Central memory CD8-positive, alpha-beta T cell (primary cell): ENCODE data around the gene PLEKHF1.

Source experiments
- ATAC-seq: fragments of 150-1000 bp; cut with Tn5 transposase; replicated peaks from 2 replicates; pipeline ENCODE4 v1.10.0; 2022; ENCODE audit warnings: mild to moderate bottlenecking, moderate FRiP score, moderate number of reproducible peaks; ENCODE audit not compliant: poor library complexity, severe bottlenecking; ENCODE audit errors: extremely low read depth
- DNase-seq, 2 donors: peaks; one replicate each; pipeline ENCODE4 v3.0.0; 2021; ENCODE audit warnings: low spot score in 2 of 2
- H3K27ac Mint-ChIP-seq: one replicate; pipeline ENCODE4 v1.8.0; 2022; ENCODE audit warnings: low read depth, mild to moderate bottlenecking, moderate library complexity, mixed read lengths
- H3K27me3 Mint-ChIP-seq: one replicate; pipeline ENCODE4 v1.8.0; 2022; ENCODE audit warnings: mixed read lengths
- H3K36me3 Mint-ChIP-seq: one replicate; pipeline ENCODE4 v1.8.0; 2022; ENCODE audit warnings: mild to moderate bottlenecking, moderate library complexity, mixed read lengths; ENCODE audit not compliant: insufficient read depth
- H3K4me1 Mint-ChIP-seq: one replicate; pipeline ENCODE4 v1.8.0; 2022; ENCODE audit warnings: mixed read lengths
- H3K4me3 Mint-ChIP-seq: one replicate; pipeline ENCODE4 v1.8.0; 2022; ENCODE audit warnings: mild to moderate bottlenecking, moderate library complexity, mixed read lengths
- H3K9me3 Mint-ChIP-seq: one replicate; pipeline ENCODE4 v1.8.0; 2022; ENCODE audit warnings: mixed read lengths

The PLEKHF1 gene

DNA sequence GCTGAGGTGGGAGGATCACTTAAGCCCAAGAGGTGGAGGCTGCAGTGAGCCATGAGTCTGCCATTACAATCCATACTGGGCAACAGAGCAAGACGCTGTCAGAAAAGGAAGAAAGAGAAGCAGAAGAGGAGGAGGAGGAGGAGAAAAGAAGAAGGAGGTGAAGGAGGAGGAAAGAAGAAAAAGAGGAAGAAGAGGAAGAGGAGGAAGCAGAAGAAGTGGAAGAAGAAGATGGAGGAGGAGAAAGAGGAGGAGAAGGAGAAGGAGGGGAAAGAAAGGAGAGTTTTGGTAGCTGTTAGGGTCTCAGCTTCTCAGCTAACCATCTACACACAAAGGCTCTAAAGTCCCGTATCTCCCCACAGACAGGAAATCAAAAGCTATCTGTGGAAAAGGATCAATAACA lies 23.7 kb upstream of the PLEKHF1 start:
- no peaks in the 10 kb centered on the region for H3K27me3 Mint-ChIP-seq
- H3K4me1 Mint-ChIP-seq = peaks cover 19% of the 10 kb centered on the region
- H3K27ac Mint-ChIP-seq = no peak overlapping the region
- H3K4me3 Mint-ChIP-seq = no peak overlapping the region
- DNase-seq (no peak), ATAC-seq (no peak)
- no peaks in the 10 kb centered on the region for H3K9me3 Mint-ChIP-seq
- no peaks in the 10 kb centered on the region for H3K36me3 Mint-ChIP-seq

DNA sequence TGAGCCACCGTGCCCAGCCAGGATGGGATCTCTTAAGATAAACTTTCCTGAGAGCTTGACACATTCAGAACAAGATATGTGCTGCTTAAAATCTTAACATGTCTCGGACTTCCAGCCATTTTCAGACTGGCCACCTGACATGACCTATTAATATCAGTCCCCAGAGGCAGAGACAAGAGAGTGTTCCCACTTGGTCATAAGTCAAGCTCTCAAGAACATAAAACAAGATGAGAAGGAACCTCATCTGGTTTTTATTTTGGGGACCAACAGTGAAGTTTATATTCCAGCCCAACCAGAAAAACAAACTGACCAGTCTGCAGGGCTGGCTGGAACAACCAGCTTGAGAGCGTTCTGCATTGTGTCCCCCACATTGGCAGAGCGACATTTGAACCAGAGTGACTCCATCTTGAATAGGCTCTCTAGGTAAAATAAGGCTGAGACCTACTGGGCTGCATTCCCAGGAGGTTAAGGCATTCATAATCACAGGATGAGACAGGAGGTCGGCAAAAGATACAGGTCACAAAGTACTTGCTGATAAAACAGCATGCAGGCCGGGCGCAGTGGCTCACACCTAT lies 21.8 kb upstream of the PLEKHF1 start:
- H3K27ac Mint-ChIP-seq = no peak overlapping the region
- H3K9me3 Mint-ChIP-seq = no peaks in the 10 kb centered on the region
- H3K4me3 Mint-ChIP-seq = no peak overlapping the region
- no peaks in the 10 kb centered on the region for H3K27me3 Mint-ChIP-seq
- H3K4me1 Mint-ChIP-seq = peaks cover 19% of the 10 kb centered on the region
- DNase-seq (no peak), ATAC-seq (no peak)
- no peaks in the 10 kb centered on the region for H3K36me3 Mint-ChIP-seq

DNA sequence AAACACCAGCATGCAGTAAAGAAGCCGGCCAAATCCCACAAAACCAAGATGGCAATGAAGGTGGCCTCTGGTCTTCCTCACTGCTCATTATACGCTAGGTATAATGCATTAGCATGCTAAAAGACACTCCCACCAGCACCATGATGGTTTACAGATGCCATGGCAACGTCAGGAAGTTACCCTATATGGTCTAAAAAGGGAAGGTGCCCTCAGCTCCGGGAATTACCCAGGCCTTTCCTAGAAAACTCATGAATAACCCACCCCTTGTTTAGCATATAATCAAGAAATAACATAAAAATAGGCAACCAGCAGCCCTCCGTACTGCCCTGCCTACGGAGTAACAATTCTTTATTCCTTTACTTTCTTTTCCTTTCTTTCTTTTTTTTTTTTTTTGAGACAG lies 21.1 kb upstream of the PLEKHF1 start:
- Mint-ChIP-seq H3K4me3 (no peak overlapping the region), H3K27me3 (no peaks in the 10 kb centered on the region), H3K9me3 (no peaks in the 10 kb centered on the region), H3K27ac (no peak overlapping the region), H3K4me1 (peaks cover 19% of the 10 kb centered on the region), H3K36me3 (no peaks in the 10 kb centered on the region)
- ATAC-seq (no peak), DNase-seq (no peak)

DNA sequence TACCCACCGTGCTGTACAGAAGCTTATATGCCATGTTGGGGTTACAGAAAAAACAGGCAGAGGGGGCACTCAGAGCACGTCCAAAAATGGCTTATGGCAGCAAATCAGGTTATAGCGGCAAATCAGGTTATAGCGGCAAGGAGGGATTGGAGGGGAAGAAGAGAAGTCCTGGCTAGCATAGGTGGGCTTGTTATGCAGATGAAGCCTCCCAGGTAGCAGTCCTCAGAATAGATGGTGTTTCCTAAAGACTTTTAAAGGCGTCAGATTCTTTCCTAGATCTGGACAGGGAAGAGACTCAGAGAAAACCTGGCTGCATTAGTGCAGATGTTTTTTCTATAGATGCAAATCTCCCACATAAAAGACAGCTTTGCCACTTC lies 19.8 kb upstream of the PLEKHF1 start:
- Mint-ChIP-seq H3K36me3 (no peaks in the 10 kb centered on the region), H3K27me3 (no peaks in the 10 kb centered on the region), H3K4me3 (peak overlapping the region; percentile 33), H3K4me1 (peaks cover 19% of the 10 kb centered on the region), H3K27ac (peak overlapping the region; percentile 77), H3K9me3 (no peaks in the 10 kb centered on the region)
- ATAC-seq (no peak), DNase-seq (no peak)

DNA sequence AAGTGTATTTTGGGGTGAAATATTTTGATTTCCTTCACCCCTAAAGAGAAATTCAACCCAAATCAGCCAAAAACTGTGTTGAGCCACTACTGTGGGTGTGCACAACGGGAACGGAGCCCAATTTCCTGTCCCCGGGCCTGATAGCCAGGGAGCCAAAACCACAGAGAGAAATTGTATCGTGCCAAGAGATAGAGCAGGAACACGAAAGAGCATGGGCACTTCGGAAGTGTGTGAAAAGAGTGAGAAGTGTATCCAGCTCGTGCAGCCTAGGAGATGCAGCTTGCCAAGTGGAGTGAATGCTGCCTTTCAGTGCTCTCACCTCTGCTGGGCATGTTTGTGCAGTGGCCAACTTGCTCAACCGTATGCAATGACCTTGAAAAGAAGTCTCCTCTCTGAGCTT lies 19.4 kb upstream of the PLEKHF1 start:
- Mint-ChIP-seq H3K36me3 (no peaks in the 10 kb centered on the region), H3K9me3 (no peaks in the 10 kb centered on the region), H3K4me1 (peaks cover 19% of the 10 kb centered on the region), H3K4me3 (peak overlapping the region; percentile 33), H3K27ac (peak overlapping the region; percentile 77), H3K27me3 (no peaks in the 10 kb centered on the region)
- DNase-seq (no peak), ATAC-seq (no peak)

DNA sequence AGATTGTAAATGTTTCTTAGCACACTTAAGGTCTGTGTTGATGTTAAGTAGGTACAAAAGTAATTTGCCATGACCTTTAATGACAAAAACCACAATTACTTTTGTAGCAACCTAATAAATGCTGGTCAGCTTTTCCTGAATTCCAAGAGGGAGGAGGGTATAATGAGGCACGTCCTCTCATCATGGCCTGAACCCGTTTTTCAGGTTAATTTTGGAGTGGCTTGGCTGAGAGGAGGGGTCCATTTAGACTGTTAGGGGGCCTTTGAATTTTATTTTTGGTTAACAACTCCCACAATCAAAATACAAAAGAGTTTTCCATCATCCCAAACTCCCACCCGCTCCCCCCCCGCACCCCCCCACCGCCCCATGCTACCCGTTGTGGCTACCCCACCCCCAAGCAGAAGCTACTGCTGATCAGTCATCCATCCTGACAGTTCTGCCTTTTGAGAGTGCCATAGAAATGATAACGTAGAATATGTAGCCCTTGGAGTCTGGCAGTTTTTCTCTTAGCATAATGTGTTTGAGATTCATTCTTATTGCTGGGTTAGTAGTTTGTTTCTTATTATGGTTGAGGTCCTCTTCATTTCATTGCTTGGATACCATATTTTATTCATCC lies 14.4 kb upstream of the PLEKHF1 start:
- Mint-ChIP-seq H3K4me3 (peak overlapping the region; percentile 16), H3K27me3 (no peaks in the 10 kb centered on the region), H3K9me3 (no peaks in the 10 kb centered on the region), H3K36me3 (no peaks in the 10 kb centered on the region), H3K27ac (no peak overlapping the region), H3K4me1 (peaks cover 30% of the 10 kb centered on the region)
- DNase-seq (no peak), ATAC-seq (no peak)

DNA sequence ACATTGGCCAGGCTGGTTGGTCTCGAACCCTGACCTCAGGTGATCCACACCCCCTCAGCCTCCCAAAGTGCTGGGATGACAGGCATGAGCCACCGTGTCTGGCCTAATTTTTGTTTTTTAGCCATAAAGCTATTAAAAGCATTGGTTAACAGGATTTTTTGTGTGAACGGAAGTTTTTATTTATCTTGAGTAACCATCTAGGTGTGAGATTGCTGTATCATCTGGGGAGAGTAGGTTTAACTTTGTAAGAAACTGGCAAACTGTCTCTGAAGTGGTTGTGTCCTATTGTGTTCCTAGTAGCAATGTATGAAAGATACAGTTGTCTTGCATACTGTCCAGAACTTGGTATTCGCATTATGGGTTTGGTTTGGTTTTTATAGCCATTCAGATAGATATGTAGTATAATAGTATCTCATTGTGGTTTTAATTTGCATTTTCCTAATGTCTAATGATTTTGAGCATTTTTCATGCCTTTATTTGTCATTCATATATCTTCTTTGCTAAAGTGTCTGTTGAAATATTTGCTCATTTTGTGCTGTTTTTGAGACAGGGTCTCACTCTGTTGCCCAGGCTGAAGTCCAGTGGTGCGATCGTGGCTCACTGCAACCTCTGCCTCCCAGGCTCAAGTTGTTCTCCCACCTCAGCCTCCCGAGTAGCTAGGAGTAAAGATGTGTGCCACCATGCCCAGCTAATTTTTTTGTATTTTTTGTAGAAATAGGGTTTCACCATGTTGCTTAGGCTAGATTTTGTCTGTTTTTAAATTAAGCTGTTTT lies 13.5 kb upstream of the PLEKHF1 start:
- Mint-ChIP-seq H3K4me3 (peak overlapping the region; percentile 16), H3K27ac (no peak overlapping the region), H3K36me3 (no peaks in the 10 kb centered on the region), H3K4me1 (peaks cover 24% of the 10 kb centered on the region), H3K27me3 (no peaks in the 10 kb centered on the region), H3K9me3 (no peaks in the 10 kb centered on the region)
- DNase-seq = no peak
- ATAC-seq = peak; percentile 60

DNA sequence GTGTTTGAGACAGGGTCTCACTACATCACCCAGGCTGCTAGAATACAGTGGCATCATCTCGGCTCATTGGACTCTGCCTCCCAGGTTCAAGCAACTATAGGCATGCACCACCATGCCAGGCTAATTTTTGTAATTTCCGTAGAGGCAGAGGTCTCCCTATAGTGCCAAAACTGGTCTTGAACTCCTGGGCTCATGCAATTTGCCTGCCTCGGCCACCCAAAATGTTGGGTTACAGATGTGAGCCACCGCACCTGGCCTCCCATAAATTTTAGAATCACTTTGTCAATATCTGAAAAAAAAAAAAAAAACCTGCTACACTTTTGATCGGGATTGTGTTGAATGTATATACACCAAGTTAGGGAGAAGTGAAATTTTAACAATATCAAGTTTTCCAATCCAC lies 11.9 kb upstream of the PLEKHF1 start:
- no peak overlapping the region for H3K4me3 Mint-ChIP-seq
- ATAC-seq (no peak), DNase-seq (no peak)
- no peaks in the 10 kb centered on the region for H3K27me3 Mint-ChIP-seq
- no peaks in the 10 kb centered on the region for H3K9me3 Mint-ChIP-seq
- no peaks in the 10 kb centered on the region for H3K36me3 Mint-ChIP-seq
- H3K4me1 Mint-ChIP-seq = peaks cover 24% of the 10 kb centered on the region
- no peak overlapping the region for H3K27ac Mint-ChIP-seq

DNA sequence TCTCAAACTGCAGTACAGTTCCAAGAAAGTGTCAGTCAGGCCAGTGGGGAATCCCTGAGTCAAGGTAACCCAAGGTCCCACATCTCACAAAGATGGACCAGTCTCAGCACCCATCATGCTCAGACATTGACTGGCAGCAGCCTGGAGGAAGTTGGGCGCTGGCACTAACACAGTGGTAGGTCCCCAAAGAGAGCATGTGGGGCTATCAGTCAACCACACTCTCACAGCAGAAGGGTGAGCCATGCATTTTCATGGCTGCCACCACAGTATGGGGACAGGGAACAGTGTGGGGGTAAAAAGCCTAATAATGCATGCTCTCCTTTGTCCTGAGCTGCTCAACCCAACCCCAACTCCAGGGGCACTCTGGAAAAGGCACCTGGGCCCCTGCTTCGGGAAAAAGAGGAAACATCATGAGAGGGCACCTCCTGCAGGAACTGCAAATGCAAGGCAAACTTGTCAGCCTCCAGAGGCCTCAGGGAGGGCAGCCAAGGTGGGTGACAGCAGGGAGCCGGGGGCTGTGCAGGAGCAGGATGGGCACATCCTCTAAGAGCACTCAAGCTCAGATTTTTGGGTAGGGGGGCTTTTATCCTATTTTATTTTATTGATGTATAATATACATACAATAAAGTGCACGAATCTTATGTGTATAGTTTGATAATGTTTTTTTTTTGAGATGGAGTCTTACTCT lies 9.5 kb upstream of the PLEKHF1 start:
- no peak for DNase-seq
- H3K4me3 Mint-ChIP-seq = no peak overlapping the region
- H3K27ac Mint-ChIP-seq = no peak overlapping the region
- peaks cover 24% of the 10 kb centered on the region for H3K4me1 Mint-ChIP-seq
- H3K9me3 Mint-ChIP-seq = no peaks in the 10 kb centered on the region
- H3K27me3 Mint-ChIP-seq = no peaks in the 10 kb centered on the region
- no peaks in the 10 kb centered on the region for H3K36me3 Mint-ChIP-seq
- no peak for ATAC-seq

DNA sequence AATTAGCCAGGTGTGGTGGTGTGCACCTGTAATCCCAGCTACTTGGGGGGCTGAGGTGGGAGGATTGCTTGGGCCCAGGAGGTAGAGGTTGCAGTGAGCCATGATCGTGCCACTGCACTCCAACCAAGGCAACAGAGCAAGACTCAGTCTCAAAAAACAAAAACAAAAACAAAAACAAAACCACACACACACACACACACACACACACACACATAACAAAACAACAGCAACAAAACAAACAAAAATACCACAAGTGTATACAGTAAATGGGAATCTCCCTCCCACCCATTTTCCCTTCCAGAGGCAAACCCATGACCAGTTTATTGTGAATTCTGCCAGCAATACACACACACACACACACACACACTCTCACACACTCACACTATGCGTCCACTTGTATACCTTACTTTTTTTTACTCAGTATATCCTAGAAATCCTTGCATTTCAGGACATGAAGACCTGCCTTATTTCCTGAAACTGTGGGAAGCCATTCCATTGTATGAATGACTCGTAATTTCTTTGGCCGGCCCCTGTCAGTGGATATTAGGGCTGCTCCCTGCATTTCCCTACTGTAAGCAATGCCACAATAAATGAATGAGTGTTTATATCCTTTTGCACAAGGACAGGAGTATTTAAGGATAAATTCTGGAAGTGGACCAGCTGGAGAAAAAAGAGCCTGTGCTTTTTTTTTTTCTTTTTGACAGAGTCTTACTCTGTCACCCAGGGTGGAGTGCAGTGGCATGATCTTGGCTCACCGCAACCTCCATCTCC lies 6.9 kb upstream of the PLEKHF1 start:
- H3K4me3 Mint-ChIP-seq = no peak overlapping the region
- DNase-seq (no peak), ATAC-seq (no peak)
- no peaks in the 10 kb centered on the region for H3K9me3 Mint-ChIP-seq
- H3K27ac Mint-ChIP-seq = no peak overlapping the region
- H3K4me1 Mint-ChIP-seq = peaks cover 9% of the 10 kb centered on the region
- no peaks in the 10 kb centered on the region for H3K36me3 Mint-ChIP-seq
- H3K27me3 Mint-ChIP-seq = no peaks in the 10 kb centered on the region

DNA sequence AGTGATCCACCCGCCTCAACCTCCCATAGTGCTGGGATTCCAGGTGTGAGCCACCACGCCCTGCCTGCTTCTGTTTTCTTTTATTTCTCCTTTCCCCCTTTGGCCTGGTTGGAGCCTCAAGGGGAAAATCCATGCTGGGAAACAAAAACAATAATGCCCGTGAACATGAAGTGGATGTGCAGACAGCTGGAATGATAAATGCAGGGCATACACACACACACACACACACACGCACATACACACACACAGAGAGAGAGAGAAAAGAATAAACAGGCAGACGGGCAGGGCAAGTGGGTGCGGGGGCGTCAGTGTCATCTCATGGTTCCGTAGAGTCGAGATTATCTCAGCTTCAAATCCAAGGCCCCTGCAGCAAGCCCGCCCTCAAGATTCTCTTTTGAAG lies 4.4 kb upstream of the PLEKHF1 start:
- Mint-ChIP-seq H3K9me3 (no peaks in the 10 kb centered on the region), H3K27ac (no peak overlapping the region), H3K27me3 (no peaks in the 10 kb centered on the region), H3K4me1 (peaks cover 5% of the 10 kb centered on the region), H3K4me3 (no peak overlapping the region), H3K36me3 (no peaks in the 10 kb centered on the region)
- ATAC-seq = no peak
- DNase-seq = no peak

DNA sequence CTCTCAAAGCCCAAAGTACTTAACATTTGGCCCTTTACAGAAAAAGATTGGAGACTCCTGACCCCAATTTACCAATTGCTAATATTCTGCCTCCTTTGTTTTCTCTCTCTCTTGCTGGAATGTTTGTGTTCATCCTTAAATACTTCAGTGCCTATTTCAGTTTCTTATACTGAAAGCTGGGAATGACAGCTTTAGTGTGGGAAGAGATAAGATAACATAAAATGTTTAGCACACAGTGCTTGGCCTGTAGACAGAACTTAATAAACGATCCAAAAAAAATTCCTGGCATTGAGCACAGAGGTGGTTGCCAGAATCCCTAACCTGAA lies 3.0 kb upstream of the PLEKHF1 start:
- H3K27me3 Mint-ChIP-seq = no peaks in the 10 kb centered on the region
- H3K27ac Mint-ChIP-seq = no peak overlapping the region
- DNase-seq (no peak), ATAC-seq (no peak)
- H3K36me3 Mint-ChIP-seq = peaks cover 2% of the 10 kb centered on the region
- H3K9me3 Mint-ChIP-seq = no peaks in the 10 kb centered on the region
- H3K4me1 Mint-ChIP-seq = peaks cover 11% of the 10 kb centered on the region
- H3K4me3 Mint-ChIP-seq = no peak overlapping the region
